A204.1 (cell line): ENCODE measurements around the gene CST11.

ENCODE experiments used
- FAIRE-seq: peaks from 2 replicates; lab custom pipeline; 2012; peaks lifted over from hg19 to GRCh38; lab: Jason Lieb, UNC

The CST11 gene

DNA sequence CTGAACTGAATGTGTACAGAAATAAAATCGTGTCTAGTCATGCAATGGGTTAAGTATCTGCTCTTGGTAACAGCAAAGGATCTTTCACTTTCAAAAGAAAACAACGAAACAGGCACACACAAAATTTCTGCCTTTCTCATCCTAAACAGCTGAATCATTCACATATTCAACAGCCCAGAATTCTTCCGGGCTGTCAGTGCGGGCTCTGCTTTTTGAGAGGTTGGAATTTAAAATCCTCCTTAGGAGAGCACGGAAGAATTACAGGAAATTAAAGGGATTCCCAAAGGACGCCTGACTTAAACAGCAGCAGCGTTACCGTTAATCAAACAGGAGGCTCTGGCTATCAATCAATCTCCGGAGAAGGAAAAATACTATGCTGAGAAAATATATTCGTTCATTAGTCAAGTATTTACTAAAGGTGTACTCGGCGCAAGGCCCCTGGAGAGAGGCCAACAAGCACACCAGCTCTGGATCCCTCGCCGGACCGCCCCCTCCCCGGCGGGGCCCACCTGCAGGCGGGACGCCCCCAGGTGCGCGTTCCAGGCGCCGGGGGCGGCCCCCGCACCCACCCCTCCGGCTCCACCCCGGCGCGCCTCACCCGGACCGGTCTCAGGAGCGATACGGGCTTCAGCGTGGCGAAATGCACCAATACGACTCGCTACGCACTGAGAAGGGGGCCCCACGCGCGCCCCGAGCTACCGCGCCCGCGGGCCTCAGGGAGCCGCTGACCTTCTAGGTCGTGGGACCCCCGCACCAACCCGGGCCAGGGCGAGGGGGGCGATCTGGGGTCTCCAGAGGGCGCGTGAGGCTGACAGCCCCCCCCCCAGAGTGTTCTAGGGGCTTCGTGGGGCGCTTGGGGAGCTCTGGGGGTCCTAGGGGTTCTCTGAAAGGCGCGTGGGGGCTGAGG lies 32.4 kb downstream of the CST11 start:
- no peak for FAIRE-seq

DNA sequence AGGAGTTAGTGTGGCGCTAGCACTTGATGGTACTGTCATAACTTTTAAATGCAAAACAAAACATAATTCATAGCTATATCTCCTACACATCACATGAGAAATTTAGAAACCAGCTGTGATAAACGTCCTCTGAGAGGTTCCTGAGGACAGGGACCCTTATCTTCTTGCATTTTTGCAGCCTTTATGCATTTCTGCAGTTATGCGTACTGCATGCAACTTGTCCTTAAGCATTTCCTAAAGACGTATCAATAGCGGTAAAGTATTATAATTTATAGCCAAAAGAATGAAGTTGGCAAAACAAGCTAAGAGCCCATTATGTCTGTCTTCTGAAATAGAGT lies 33.0 kb downstream of the CST11 start:
- no peak for FAIRE-seq

DNA sequence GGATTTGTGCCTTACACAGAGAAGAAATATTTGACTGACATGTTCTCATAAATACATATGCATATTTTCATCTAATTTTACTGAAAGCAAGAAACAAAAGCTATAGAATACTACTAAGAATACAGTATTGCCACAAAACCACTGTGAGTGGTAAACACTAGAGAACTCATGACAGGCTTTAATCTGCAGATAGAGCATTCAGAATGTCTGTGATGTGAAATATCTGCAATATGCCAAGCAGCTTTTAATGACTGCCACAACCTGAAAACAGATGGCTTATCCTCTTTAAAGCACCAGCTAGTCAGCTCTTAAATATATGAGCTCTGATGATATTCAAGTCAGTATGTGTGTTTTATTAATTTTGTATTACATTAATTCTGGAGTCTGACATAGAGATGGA lies 34.8 kb downstream of the CST11 start:
- FAIRE-seq, result no peak

DNA sequence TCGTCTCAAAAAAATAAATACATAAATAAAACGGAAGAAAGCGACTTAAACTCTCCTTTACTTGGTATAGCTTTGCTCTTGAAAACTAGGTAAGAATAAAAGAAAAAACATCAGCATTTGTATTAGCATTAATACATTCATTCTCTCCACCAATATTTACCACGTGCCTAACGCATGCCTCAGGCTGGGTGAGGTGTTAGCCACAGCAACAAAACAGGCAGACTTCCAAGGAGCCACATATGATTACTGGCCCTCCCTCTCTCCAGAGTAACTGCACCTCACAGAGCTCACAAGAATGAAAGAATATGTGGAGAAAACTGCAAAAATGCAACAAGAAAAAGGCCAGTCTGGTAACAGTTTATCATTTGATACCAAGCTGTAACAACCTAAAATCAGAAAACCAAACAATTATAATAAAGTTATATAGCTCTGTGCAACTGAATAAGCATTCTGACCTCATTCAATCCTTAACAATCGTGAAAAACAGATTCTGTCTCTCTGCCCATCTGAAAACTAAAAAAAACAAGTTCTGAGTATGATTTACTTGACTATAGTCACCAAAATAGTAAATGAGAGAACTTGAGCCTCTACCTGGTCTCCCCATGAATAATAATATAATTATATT lies 36.6 kb downstream of the CST11 start:
- no peak for FAIRE-seq

DNA sequence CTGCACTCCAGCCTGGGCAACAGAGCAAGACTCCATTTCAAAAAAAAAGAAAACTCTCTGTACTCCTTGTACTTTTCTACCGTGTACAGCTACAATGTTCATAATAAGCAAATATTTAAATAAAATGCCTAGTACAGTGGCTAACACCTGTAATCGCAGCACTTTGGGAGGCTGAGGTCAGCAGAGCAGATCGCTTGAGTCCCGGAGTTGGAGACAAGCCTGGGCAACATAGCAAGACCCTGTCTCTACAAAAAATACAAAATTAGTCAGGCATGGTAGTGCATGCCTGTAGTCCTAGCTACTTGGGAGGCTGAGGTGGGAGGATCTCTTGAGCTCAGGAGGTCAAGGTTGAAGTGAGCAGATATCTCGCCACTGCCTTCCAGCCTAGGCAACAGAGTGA lies 37.1 kb downstream of the CST11 start:
- FAIRE-seq, result no peak

DNA sequence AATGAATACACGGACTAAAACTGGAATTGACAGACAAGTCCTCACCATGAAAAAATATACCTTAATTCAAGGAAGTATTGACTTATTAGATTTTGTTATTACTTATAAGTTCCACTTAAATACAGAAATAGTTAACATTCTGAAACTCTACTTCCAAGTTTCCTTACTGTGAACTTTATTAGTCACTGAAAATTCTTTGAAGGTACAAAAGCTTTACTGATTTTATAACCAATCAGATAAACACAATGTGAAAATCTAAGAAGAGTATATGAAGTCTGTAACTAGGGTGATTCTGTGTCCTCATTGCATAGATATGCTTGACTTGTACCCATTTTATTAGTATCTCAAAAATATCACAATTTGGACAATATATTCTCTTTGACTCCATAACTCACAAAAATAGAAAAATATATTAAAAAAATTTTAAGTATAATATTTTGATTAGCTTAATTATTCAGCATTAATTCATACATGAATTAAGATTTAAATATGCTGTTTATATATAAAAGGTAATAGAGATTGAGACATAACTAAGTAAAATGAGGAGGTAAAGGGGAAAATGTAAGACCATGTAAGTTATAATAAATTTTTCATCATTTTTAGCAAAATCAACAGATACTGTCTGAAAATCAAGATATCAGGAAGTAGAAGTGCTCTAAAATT lies 38.0 kb downstream of the CST11 start:
- FAIRE-seq, result peak; percentile 86

DNA sequence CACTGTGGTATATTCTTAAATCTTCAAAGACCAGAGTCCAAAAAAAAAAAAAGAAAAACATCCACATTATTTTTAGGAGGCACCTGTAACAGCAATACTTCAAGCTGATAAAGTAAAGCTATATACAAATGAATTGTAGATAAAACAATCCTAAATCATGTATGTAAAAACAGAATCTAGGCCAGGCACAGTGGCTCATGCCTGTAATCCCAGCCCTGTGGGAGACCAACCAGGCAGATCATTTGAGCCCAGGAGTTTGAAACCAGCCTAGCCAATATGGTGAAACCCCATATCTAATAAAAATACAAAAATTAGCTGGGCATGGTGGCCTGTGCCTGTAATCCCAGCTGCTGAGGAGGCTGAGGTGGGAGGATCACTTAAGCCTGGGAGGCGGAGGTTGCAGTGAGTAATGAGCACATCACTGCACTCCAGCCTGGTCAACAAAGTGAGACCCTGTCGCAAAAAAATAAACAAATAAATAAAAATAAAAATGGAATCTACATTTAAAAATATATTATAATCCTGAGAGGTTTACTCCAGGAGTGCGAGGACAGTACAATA lies 38.7 kb downstream of the CST11 start:
- FAIRE-seq, result no peak

DNA sequence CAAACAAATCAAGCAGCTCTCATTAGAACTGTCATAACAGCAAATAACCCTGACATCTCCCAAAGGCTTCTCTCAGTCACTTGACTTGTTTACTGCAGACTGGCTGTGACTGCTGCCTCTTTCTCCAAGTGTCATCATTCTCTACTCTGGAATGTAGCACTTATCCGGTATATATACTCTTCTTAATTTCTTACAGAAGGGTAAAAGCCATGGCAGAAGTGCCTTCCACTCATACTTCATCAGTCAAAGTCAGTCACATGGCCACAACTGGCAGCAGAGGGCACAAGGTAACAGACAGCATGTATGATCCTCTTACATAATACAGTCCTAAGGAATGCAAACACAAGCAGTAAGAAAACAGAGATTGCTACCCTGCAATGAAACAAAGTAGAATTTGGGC lies 40.6 kb downstream of the CST11 start:
- no peak for FAIRE-seq

DNA sequence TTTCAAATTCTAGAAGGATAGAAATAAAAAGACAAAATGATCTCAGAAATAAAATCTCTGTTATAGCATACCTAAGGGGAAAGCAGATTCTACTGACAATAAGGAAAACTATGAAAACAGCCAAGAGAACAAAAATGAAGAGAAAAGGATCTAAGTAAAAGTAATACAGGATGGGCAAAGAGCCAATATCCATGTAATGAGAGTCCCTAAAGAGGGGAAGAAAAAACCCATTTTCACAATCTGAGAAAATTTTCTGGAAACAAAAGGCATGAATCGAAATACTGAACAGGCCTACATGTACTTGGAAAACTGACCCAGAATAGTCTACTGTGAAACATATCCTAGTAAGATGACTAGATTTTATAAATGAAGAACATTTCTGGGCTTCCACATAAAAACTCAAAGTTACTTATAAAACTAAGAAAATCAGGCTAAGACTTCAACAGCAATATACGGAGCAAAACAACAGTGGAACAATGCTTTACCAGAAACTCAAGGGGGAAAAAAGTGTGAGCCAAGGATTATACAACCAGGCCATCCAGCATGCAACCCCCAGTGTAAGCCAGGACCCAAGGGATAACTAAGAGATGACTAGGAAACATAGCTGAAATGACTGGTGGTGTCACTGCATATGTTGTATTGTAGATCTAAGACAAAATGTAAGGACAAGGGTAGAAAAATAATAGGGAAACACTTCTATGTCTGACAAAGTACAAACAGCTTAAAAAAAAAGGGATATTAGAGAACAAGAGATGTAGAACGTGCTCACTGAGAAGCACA lies 41.6 kb downstream of the CST11 start:
- no peak for FAIRE-seq

DNA sequence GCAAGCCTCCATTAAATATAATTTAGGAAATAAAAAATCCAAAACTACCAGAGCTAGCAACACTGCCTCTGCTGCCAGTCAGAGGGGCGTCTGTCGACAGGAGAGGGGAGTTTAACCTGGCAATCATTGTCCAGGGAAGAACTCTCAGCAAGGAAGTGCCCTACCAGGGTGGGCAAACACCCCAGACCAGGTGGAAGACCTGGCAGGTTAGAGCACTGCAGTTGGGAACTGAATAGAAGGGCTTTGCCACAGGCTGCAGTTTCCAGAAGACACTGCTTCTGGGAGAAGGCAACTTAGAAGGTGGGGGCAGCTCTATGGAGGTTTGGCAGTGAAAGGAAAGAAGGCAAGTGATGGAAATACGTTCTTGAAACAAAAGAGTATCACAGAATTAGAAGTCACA lies 42.9 kb downstream of the CST11 start:
- no peak for FAIRE-seq

DNA sequence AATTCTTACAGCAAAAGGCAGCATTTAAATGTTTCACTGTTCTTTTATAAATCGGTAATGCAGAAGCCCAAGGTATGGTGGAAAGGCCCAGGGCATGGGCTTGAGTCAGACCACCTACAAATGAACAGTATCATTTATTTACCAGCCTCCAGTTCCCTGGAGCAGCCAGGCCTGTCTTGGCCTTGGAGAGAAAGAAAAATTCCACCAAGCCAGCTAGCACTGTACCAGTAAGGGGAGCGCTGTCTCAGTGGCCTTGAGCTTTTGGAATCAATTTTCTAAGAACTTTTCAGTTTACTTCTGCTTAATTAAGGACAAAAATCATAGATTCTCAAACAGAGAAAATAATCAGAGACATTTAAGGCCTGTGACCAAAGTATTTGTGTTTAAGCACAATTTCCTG lies 43.7 kb downstream of the CST11 start:
- no peak for FAIRE-seq

DNA sequence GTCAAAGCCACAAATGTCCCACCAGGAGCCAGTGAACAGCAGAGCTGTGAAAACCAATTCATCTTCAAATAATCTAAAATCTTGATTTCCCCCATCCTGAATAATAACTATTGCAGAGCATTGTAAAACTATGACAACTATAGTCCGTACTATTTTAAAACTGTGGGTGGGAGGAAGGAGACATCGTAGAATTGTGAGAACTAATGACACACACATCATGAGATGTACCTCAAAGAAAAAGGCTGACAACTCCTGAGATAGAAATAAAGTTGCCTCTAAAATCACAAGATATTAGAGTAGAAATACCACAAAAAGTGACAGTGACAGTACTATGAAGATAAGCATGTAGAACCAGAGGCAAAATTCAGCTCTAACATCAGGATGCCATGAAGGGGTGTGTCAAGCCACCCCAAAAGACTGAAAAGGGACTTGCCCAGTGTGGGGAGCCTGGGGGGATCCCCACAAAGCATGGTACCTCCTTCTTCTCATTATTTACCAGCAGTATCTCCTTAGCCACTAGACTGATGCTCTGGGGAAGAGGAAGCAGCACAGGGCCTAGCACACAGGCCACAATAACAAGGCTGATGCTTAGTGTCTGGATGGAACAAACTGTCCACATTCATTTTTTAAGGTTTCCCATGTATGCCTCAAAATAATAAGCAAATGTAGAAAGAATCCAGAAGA lies 44.8 kb downstream of the CST11 start:
- no peak for FAIRE-seq

DNA sequence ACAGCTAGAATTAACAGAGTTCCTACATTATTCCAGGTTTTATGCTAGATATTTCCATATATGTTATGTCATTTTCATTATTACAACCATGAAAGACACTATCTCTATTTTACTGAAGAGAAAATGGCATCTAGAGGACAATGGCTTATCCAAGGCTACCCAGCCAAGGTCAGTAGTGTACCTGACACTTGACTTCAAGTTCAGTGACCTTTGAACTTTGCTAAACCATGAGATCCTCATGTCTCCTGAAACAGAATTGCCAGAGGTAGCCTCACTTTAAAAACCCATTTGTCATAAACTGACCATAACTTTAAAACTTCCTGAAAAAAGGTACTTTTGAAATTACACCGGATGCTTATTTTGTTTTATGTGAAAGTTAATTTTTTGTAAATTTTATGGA lies 45.8 kb downstream of the CST11 start:
- no peak for FAIRE-seq

DNA sequence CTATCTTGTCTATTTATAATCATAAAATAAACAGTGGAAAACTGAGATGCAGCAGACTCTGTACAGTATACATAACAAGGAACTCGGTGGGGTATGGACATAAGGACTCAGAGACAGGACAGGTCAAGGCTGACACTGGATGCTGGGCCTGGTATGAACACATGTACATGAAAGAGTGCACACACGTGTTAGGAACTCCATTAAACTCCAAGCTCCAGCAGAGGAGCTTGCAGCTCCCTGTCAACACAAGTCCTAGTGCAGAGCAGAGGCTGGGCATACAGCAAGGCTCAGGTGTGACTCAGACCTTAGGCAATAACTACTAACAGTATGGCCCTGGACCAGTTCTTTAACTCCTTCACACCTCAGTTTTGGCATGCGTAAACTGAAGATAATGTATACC lies 48.5 kb downstream of the CST11 start:
- FAIRE-seq, result no peak

DNA sequence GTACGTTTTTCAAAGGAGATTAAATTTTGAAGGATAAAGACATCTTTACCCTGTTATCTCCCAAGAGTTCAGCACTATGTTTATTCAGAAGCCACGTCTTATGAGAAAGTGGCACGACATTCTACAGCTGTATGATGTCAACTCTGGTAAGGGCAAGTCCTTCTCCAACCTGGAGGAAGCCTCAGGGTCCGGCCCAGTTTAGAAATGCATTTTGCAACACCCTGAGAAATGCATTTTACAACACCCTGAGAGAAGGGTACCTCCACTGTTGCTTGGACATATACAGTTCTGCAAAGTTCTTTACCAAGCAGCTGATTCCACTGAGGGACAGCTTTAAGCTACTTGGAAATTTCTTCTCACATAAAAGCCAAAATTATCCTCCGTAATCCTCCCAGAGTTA lies 48.9 kb downstream of the CST11 start:
- no peak for FAIRE-seq

DNA sequence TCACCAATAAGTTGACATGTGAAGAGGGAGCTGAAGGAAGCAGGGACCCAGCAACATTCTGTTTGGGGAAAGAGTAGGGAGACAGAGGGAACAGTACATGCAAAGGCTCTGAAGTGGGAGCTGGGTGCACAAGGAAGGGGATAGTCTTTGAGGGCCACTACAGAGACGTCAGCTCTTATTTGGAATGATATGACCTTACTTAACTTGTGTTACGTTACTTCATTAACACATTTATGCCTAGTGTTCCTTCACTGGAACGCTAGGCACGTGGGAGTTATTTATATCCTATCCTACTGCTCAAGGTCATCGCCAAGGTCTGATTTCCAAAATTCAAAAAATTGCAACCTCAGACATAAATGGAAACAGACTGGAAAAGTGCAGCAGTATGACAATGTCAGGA lies 51.6 kb downstream of the CST11 start:
- no peak for FAIRE-seq
